ENCODE results near the gene TMEM135.

The TMEM135 gene

DNA sequence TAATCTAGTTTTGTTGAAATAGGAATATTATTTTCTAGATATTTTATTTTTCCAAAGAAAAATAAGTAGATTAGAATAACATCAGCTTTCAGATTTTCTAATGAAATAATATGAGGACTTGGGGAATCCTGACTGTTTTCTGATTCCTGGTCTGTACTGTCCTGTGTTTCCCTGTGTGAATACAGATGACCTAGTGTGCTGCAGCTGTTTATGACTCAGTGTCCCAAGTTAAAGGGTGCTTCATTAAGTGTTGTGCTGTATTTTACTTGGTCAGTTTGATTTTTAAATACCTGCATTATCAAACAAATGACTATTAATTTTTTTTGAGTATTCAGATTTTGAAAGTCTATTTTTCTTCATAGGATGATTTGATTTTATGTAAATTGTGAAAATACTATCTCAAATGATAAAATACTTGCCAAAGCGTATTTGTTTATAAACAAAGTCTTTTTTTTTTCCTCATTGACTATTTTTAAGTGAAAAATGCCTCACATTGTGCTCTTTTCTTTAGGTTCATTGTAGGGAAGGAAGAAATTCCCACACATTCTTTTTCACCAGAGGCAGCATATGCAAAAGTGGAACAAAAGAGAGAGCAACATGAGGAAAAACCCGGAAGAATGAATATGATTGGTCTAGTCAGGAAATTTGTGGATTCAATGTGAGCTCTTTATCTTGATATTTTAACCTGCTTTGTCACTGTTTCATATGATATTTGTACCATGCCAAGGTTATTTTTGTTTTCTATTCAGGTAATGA is 264.2 kb downstream of the TMEM135 start:
- DNase-seq (ENCODE audit: low spot score), result no peak

DNA sequence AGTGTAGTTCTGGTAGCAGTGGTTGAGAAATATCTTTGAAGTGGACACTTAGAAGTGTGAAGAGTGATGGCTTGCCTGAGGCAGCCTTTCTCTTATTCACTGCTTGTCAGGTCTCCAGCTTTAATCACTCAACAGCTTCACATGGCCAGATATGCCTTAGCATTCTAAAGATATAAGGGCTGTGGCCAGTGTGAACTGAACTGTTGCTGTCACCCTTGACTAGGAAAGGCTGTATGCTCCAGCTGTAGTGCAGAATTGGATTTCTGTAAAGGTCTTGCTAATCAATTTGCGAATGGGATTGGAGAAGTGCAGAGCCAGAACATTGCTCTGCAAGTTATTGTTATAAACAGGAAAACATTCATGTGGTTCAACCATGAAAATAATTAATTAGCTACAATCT is 266.7 kb downstream of the TMEM135 start:
- DNase-seq (ENCODE audit: low spot score), result no peak

DNA sequence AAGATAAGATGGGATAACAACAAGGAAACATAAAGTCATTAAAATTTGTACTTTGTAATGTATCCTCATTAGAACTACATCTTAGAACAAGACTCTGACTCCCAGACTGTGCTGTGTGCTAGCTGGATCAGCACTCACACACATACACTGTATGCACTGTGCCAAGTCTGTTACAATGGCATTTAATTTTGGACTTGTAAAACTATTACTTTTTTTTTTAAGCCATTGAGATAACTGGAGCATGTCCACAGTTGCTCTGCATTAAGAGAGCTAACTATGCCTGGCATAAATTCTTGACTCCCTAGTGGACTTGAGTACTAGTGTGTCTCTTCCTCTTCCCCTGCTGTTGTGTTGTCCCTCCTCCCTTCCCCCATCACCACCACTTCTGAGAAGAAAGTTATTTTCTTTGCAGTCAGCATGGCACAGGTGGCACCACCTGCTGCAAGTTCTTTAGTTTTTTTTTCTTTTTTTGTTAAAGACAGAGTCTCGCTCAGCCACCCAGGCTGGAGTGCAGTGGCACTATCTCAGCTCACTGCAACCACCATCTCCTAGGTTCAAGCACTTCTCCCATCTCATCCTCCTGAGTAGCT is 268.6 kb downstream of the TMEM135 start:
- no peak for DNase-seq (ENCODE audit: low spot score)

- DNase-seq (ENCODE audit: low spot score), result no peak
Observed at GRCh38 chr11:87307101-87307500, 269.4 kb downstream of the TMEM135 start.

GRCh38 chr11:87315229-87315628 is 277.5 kb downstream of the TMEM135 start:
- DNase-seq (ENCODE audit: low spot score), result no peak

GRCh38 chr11:87316491-87316890 is 278.8 kb downstream of the TMEM135 start:
- DNase-seq (ENCODE audit: low spot score), result no peak

DNA sequence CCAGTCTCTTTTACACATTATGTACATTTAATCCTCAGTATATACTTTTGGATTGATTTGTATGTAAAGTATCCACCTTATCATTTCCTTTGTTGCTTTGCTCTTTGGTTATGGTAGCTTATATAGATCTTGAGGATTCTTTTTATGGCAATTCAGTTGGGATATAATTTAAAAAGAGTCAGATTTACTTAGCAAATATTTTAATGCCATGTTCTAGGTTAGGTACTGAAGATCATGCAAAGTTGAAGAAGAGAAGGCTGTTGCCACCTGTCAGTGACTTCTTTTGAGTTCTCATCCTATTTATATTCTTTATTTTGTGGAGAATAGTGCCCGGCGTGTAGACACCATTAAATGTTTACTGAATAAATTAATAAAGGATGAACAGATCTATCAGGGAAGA is 279.7 kb downstream of the TMEM135 start:
- no peak for DNase-seq (ENCODE audit: low spot score)

DNA sequence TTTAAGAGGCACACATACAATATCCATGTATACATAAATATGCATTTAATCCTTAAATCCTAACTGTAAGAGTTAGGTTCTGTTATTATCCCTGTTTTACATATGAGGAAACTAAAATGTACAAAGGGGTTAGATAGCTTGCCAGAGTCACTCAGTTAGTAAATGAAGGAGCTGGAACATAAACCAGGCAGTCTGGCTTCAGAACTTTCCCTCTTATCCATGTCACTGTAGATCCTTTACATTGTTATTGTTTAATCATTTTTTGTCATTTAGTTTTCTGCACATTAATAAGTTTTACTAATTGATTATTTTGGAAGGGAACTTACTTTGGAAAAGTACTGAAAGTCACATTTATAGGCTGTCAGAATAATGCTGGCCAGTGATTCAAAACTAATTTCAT is 282.4 kb downstream of the TMEM135 start:
- DNase-seq (ENCODE audit: low spot score), result no peak

DNA sequence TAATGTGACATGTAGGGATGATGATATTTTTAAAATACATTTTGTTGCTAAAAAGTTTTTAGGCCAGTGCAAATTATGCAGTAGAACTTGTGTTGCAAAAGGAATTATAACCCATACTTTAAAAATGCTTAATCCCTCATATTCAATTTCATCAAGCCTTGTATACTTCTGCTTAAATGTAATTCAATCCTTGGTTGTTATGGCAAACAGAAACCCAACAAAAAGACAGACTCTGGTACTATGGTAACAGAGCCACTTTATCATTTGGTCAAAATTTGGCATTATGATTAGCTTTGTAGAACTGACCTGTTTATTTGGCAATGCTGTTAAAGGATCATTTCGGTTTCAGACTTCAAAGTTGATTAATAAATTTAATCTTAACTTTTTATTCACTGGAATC is 284.8 kb downstream of the TMEM135 start:
- DNase-seq (ENCODE audit: low spot score), result no peak

DNA sequence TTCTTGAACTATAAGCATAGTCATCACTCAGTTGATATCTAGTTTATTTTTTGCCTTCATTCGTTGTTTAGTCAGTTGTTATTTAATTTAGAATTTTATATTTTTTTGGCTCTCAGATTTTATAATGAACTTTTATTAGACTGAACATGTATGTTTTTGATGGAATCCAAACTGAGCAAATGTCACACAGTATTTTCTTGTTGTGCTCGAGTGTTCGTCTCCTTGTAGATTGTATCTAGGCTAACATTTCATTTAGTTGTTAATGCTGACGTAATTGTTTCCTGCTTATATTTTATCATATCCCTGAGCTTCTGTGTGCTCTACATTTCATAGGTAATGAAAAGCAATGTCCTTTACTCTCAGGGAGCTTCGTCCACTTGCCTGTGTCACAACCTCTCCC is 286.2 kb downstream of the TMEM135 start:
- no peak for DNase-seq (ENCODE audit: low spot score)

GRCh38 chr11:87324817-87325489 is 287.2 kb downstream of the TMEM135 start:
- DNase-seq (ENCODE audit: low spot score), result no peak

GRCh38 chr11:87325490-87325872 is 287.7 kb downstream of the TMEM135 start:
- no peak for DNase-seq (ENCODE audit: low spot score)

GRCh38 chr11:87326594-87326993 is 288.9 kb downstream of the TMEM135 start:
- DNase-seq (ENCODE audit: low spot score), result no peak

DNA sequence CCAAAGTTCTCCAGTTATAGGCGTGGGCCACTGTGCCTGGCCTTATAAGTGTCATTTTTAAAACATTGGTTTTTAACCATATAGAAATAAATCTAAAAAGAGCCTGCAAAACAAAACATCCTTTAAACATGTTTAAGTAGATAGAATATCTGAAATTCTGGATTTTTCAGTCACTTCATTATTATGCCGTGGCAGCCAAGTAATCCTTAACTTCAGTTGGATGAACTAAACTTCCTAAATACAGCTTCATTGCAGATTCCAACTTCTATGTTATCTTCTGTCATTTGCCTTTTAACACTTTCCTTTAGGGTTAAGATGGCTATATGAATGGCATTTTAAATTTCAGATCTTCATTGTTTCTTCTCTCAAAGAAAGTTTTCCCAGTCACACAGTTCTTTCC is 291.4 kb downstream of the TMEM135 start:
- no peak for DNase-seq (ENCODE audit: low spot score)

- DNase-seq (ENCODE audit: low spot score), result no peak
Observed at GRCh38 chr11:87330187-87330601, 292.5 kb downstream of the TMEM135 start.

- DNase-seq (ENCODE audit: low spot score), result no peak
Observed at GRCh38 chr11:87331273-87331672, 293.5 kb downstream of the TMEM135 start.

GRCh38 chr11:87338046-87338639 is 300.4 kb downstream of the TMEM135 start:
- DNase-seq (ENCODE audit: low spot score), result no peak

- DNase-seq (ENCODE audit: low spot score), result no peak
Observed at GRCh38 chr11:87339416-87339815, 301.7 kb downstream of the TMEM135 start.

DNA sequence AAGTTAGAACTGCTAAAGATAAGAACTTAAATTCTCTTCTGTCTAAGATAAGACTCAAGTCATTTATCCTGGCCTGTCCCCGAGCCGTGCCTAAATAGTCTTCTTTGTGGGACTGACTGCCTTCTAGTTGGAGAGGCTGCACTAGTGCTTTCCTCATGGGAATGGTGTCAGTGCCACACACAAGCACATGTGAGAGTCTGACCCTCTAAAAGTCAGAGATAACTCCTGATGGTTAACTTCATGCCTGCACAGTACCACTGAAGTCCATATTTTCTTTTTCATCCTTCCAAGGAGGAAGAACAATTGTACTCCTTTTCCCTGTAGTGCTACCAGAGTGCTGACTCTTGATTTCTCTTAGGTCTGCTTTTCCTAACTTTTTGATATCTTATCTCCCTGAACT is 309.7 kb downstream of the TMEM135 start:
- DNase-seq (ENCODE audit: low spot score), result no peak

- no peak for DNase-seq (ENCODE audit: low spot score)
Observed at GRCh38 chr11:87347854-87348253, 310.1 kb downstream of the TMEM135 start.

GRCh38 chr11:87351676-87352075 is 313.9 kb downstream of the TMEM135 start:
- DNase-seq (ENCODE audit: low spot score), result no peak

DNA sequence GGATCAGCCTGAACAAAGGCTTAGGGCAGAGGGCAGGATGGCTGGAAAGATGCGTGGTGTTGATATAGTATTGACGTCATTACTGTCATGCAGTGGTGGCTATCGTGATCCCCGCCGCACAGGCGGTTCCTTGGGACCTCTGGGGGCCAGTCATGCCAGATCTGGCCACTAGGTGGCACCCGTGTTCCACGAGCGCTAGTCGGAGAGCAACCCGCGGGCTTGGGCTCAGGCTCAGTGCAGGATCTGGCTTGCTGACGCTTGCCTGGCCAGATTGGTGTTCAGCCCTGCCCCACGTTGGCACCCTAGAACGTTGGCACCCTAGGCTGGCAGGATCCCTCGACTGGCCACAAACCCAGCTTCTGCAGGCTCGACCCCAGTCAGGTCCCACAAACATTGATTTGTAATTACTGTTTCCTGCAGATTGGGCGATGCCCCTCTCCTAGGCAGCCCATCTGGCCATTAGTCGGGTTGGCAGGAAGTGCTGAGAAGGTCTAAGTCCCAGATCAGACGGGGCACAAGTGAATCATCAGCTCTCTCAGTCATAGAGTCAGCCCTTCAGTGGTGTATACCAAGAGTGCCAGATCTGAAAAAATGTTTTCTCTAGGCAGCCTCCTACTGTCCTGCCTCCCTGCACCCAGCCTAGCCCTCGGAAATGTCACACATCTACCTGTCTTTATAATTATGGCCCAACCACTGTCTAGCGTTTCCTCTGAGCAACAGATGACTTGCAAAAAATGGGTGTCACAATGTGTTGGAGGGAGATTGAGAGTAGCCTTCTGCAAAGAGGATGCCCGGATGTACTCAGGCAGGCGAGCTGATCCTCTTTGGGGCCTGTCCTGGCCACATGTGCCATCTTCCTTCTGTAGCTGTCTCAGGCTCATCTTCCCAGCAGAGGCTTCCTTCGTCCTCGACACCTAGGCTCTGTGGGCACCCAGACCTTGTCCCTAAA is 315.3 kb downstream of the TMEM135 start:
- DNase-seq (ENCODE audit: low spot score), result peak; percentile 78

Measured in hepatic stellate cell (primary cell).